HCT116 (cell line): ENCODE measurements around the gene GALNT14. TPM values are rescaled to one million over a fixed set of nuclear protein-coding genes. Genes with fewer than 3 reads are reported as not detected.

ENCODE experiments used
- ATAC-seq: fragments of 200-7000 bp; cut with Tn5 transposase; 2 replicates; pipeline ENCODE4 v1.9.1; 2020; ENCODE audit warnings: mild to moderate bottlenecking, moderate library complexity
- BruUV-seq: library from RNA; stranded (reverse); fragments of 400-500 nt; replicated peaks from 2 replicates; lab custom pipeline; 2021; lab: Mats Ljungman, UMichigan
- CTCF ChIA-PET: fragments of 300-600 bp; sonication (Branson Sonifier 250); formaldehyde crosslinking; loops from one replicate; lab custom pipeline; 2021; ENCODE audit warnings: antibody characterized with exemption; lab: Charles Lee
- POLR2A ChIA-PET: fragments of 300-600, 350-600 bp; sonication (Branson Sonifier 250); formaldehyde crosslinking; loops from one replicate; lab custom pipeline; 2021; ENCODE audit warnings: antibody characterized with exemption; lab: Charles Lee
- RAD21 ChIA-PET, 2 experiments: fragments of 300-600 bp; sonication (Branson Sonifier 250); formaldehyde crosslinking; loops; one replicate each; lab custom pipeline; 2023; ENCODE audit warnings: low total read pairs in 2 of 2; ENCODE audit not compliant: uncharacterized antibody in 2 of 2, unreplicated experiment in 2 of 2, low non-redundant PET in 1 of 2; lab: Charles Lee
- DNase-seq: peaks from one replicate; pipeline ENCODE4 v3.0.0-alpha.2; 2010; ENCODE audit warnings: low read depth, low spot score
- H2AFZ ChIP-seq: fragments of 200-600 bp; shearing (Covaris generic), sonication (generic); 2 replicates; pipeline ENCODE4 v1.6.1; 2017; ENCODE audit warnings: low read depth, mixed run types, mixed read lengths, antibody characterized with exemption, low read length; ENCODE audit not compliant: poor library complexity, severe bottlenecking
- H3K27ac ChIP-seq: 2 replicates; pipeline ENCODE4 v1.5.1; 2012; ENCODE audit warnings: low read depth, low read length
- H3K27me3 ChIP-seq: fragments of 200-600 bp; sonication (generic); 2 replicates; pipeline ENCODE4 v1.6.1; 2016; ENCODE audit warnings: mixed run types, low read length, mixed read lengths; ENCODE audit not compliant: insufficient read depth
- H3K36me3 ChIP-seq, 2 experiments: fragments of 200-500 bp in 1 of 2; fragments of 200-600 bp in 1 of 2; sonication (Bioruptor generic) in 1 of 2; sonication (generic) in 1 of 2; 2 replicates each; pipeline versions ENCODE4 v1.5.1 to v1.6.1; 2014 to 2016; ENCODE audit warnings: low read length in 2 of 2, inconsistent platforms in 1 of 2, mixed read lengths in 1 of 2, mixed run types in 1 of 2; ENCODE audit not compliant: insufficient read depth in 2 of 2, control insufficient read depth in 1 of 2
- H3K4me1 ChIP-seq, 2 experiments: fragments of 200-600 bp in 1 of 2; sonication (generic) in 1 of 2; 2 replicates each; pipeline versions ENCODE4 v1.5.1 to v1.6.1; 2012 to 2017; ENCODE audit warnings: low read length in 2 of 2, inconsistent platforms in 1 of 2, mild to moderate bottlenecking in 1 of 2, mixed read lengths in 1 of 2, mixed run types in 1 of 2, moderate library complexity in 1 of 2; ENCODE audit not compliant: insufficient read depth in 2 of 2, control insufficient read depth in 1 of 2
- H3K4me2 ChIP-seq: fragments of 200-600 bp; sonication (generic); 2 replicates; pipeline ENCODE4 v1.6.1; 2017; ENCODE audit warnings: mixed run types, low read length, mixed read lengths
- H3K4me3 ChIP-seq, 2 experiments: fragments of 200-600 bp in 1 of 2; sonication (generic) in 1 of 2; replicated peaks in 1 of 2; 2 replicates each; pipeline ENCODE4 v1.5.1; 2011 to 2016; ENCODE audit warnings: low read length in 2 of 2, control low read depth in 1 of 2, low read depth in 1 of 2, mild to moderate bottlenecking in 1 of 2, mixed read lengths in 1 of 2, mixed run types in 1 of 2
- H3K79me2 ChIP-seq: fragments of 200-600 bp; sonication (generic); 2 replicates; pipeline ENCODE4 v1.6.1; 2017; ENCODE audit warnings: mild to moderate bottlenecking, mixed run types, low read length, moderate library complexity, mixed read lengths; ENCODE audit not compliant: insufficient read depth
- H3K9ac ChIP-seq: fragments of 200-600 bp; sonication (generic); 2 replicates; pipeline ENCODE4 v1.6.1; 2016; ENCODE audit warnings: low read length, mixed read lengths
- H3K9me2 ChIP-seq: fragments of 200-600 bp; sonication (generic), shearing (Covaris generic); 2 replicates; pipeline ENCODE4 v1.6.1; 2017; ENCODE audit warnings: mixed run types, mild to moderate bottlenecking, moderate library complexity; ENCODE audit not compliant: insufficient read depth
- H3K9me3 ChIP-seq, 2 experiments: fragments of 200-500 bp in 1 of 2; fragments of 200-600 bp in 1 of 2; sonication (Bioruptor generic) in 1 of 2; sonication (generic) in 1 of 2; 2 replicates each; pipeline ENCODE4 v1.6.1; 2014 to 2017; ENCODE audit warnings: low read length in 2 of 2, mixed read lengths in 2 of 2, inconsistent platforms in 1 of 2, low read depth in 1 of 2, mild to moderate bottlenecking in 1 of 2, mixed run types in 1 of 2, moderate library complexity in 1 of 2; ENCODE audit not compliant: control insufficient read depth in 1 of 2, insufficient read depth in 1 of 2
- H4K20me1 ChIP-seq: fragments of 200-600 bp; sonication (generic), shearing (Covaris generic); 2 replicates; pipeline ENCODE4 v1.6.1; 2017; ENCODE audit warnings: mixed run types, mild to moderate bottlenecking, moderate library complexity; ENCODE audit not compliant: insufficient read depth
- CBX3 ChIP-seq: IDR thresholded peaks from 2 replicates; pipeline ENCODE4 v1.6.1; 2012; ENCODE audit warnings: low read depth
- EGR1 ChIP-seq: IDR thresholded peaks from 2 replicates; pipeline ENCODE4 v1.6.1; 2012; ENCODE audit warnings: low read depth
- EZH2 ChIP-seq: fragments of 200-600 bp; sonication (generic); IDR thresholded peaks from 2 replicates; pipeline ENCODE4 v1.6.1; 2017; ENCODE audit warnings: antibody characterized with exemption, mixed run types
- EZH2phosphoT487 ChIP-seq: fragments of 200-600 bp; IDR thresholded peaks from 2 replicates; pipeline ENCODE4 v1.6.1; 2018; ENCODE audit warnings: antibody characterized with exemption, borderline replicate concordance
- MAX ChIP-seq: IDR thresholded peaks from 2 replicates; pipeline ENCODE4 v1.6.1; 2012
- POLR2AphosphoS5 ChIP-seq: IDR thresholded peaks from 2 replicates; pipeline ENCODE4 v1.6.1; 2011; ENCODE audit warnings: mild to moderate bottlenecking, low read depth, low read length, moderate library complexity
- SP1 ChIP-seq: IDR thresholded peaks from 2 replicates; pipeline ENCODE4 v1.6.1; 2012; ENCODE audit warnings: low read depth
- SRF ChIP-seq: IDR thresholded peaks from 2 replicates; pipeline ENCODE4 v1.6.1; 2012; ENCODE audit warnings: low read depth
- TCF7L2 ChIP-seq: IDR thresholded peaks from 2 replicates; pipeline ENCODE4 v1.7.0; 2011; ENCODE audit warnings: borderline replicate concordance, inconsistent platforms; ENCODE audit not compliant: insufficient read depth, insufficient read length; ENCODE audit errors: extremely low read depth
- intact Hi-C: fragments of 100-400 bp; cut with micrococcal nuclease; formaldehyde crosslinking; loops from 2 replicates; pipeline ENCODE4 v1.10.0; 2022
- total RNA-seq: library from RNA; stranded (reverse); gene quantifications from one replicate; pipeline ENCODE4 v1.2.1, GENCODE V29; 2021; ENCODE audit not compliant: unreplicated experiment
- TF ChIP-seq, protein P1 (sequence below): IDR thresholded peaks from 2 replicates; pipeline ENCODE4 v1.6.1; 2012; ENCODE audit warnings: low read depth
- TF ChIP-seq, protein P2 (sequence below), 3 experiments: fragments of 200-600 bp in 1 of 3; sonication (generic) in 1 of 3; IDR thresholded peaks in 2 of 3; conservative IDR thresholded peaks in 1 of 3; 2 replicates each; pipeline ENCODE4 v1.5.1; 2012 to 2017; ENCODE audit warnings: low read depth in 2 of 3, low read length in 2 of 3, antibody characterized with exemption in 1 of 3, borderline replicate concordance in 1 of 3, control low read depth in 1 of 3, mild to moderate bottlenecking in 1 of 3, mixed read lengths in 1 of 3, mixed run types in 1 of 3, moderate library complexity in 1 of 3; ENCODE audit not compliant: insufficient read depth in 1 of 3
- TF ChIP-seq, protein P3 (sequence below): IDR thresholded peaks from 2 replicates; pipeline ENCODE4 v1.6.1; 2011; ENCODE audit warnings: mild to moderate bottlenecking, low read length, moderate library complexity; ENCODE audit not compliant: insufficient replicate concordance; ENCODE audit errors: extremely low read depth

GALNT14 gene
- total RNA-seq, 1 experiment from 2014 or later, result 11.2 TPM

DNA sequence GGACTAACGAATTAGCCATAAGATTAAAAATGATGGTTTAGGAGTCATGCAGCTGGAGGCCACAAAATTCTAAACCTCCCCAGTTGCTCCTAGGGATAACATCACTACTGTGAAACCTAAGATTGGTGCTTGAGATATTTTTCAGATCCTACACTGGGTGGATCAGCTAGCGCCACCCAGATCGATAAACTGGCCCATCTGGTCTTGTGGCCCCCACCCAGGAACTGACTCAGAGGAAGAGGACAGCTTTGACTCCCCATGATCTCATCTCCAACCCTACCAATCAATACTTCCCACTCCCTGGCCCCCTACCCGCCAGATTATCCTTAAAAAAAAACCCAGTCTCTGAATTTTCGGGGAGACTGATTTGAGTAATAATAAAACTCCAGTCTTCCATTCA, 5.5 kb downstream of the GALNT14 start:
- BruUV-seq, result no TSS peak
- Histone ChIP-seq H3K4me3 (no peak overlapping the region), H3K4me1 (peaks cover 0 to 22% of the 10 kb centered on the region in 2 experiments; a peak in 2 of 4 replicates), H3K4me2 (no peak overlapping the region), H3K9ac (no peak overlapping the region), H3K27me3 (0 out of 2 replicates have a peak, but pooled peaks cover 4% of the 10 kb centered on the region), H4K20me1 (no peaks in the 10 kb centered on the region; the same call in none of the 2 replicates), H3K79me2 (peaks cover 51% of the 10 kb centered on the region; the same call in 1 of the 2 replicates), H3K9me3 (no peaks in the 10 kb centered on the region), H2AFZ (no peak overlapping the region), H3K9me2 (no peaks in the 10 kb centered on the region), H3K36me3 (no peaks in the 10 kb centered on the region), H3K27ac (no peak overlapping the region)
- no peak for DNase-seq
- ChIA-PET CTCF (no interaction called here), RAD21 (no interaction called here), POLR2A (no interaction called here)
- no peak for TF ChIP-seq TCF7L2
- 0 out of 2 replicates have a peak, but pooled peaks have one; percentile 37 for TF ChIP-seq SP1
- no peak for ATAC-seq
- intact Hi-C loops, result no loop called here

DNA sequence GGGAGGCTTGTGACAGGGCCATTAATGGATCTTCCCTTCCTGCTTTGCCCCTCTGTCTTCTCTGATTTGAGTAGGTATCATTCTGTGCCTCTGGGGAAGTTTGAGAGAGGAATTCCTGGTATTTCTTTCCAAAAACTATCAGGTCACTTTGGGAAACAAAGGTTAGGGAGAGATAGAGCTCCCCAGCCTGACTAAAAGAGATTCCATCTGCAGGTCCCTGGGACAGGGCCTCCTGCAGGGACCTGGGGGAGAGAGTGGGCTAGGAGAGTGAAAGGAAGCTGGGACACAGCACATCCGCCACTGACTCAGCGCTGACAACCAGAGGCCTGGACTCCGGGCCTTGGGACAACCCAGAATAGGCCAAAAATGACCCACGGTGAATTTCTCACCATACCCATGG, 6.4 kb downstream of the GALNT14 start:
- H4K20me1 ChIP-seq, result no peaks in the 10 kb centered on the region; the same call in none of the 2 replicates
- ChIA-PET RAD21 (no interaction called here), POLR2A (no interaction called here), CTCF (no interaction called here)
- ATAC-seq (no peak), DNase-seq (no peak)
- no peak overlapping the region for H2AFZ ChIP-seq
- no peak overlapping the region for H3K4me3 ChIP-seq
- H3K9ac ChIP-seq, result no peak overlapping the region
- BruUV-seq, result no TSS peak
- no peaks in the 10 kb centered on the region for H3K9me2 ChIP-seq
- no peaks in the 10 kb centered on the region for H3K9me3 ChIP-seq
- H3K79me2 ChIP-seq, result peaks cover 48% of the 10 kb centered on the region; the same call in 1 of the 2 replicates
- intact Hi-C loops, result no loop called here
- 0 out of 2 replicates have a peak, but pooled peaks cover 4% of the 10 kb centered on the region for H3K27me3 ChIP-seq
- H3K4me2 ChIP-seq, result no peak overlapping the region
- no peak overlapping the region for H3K27ac ChIP-seq
- no peaks in the 10 kb centered on the region for H3K36me3 ChIP-seq
- peaks cover 0 to 21% of the 10 kb centered on the region in 2 experiments; a peak in 2 of 4 replicates for H3K4me1 ChIP-seq
- TF ChIP-seq CBX3 (no peak), EZH2phosphoT487 (no peak), EGR1 (no peak), MAX (no peak), POLR2AphosphoS5 (no peak), EZH2 (no peak), SRF (no peak)
- TF ChIP-seq, protein P1, sequence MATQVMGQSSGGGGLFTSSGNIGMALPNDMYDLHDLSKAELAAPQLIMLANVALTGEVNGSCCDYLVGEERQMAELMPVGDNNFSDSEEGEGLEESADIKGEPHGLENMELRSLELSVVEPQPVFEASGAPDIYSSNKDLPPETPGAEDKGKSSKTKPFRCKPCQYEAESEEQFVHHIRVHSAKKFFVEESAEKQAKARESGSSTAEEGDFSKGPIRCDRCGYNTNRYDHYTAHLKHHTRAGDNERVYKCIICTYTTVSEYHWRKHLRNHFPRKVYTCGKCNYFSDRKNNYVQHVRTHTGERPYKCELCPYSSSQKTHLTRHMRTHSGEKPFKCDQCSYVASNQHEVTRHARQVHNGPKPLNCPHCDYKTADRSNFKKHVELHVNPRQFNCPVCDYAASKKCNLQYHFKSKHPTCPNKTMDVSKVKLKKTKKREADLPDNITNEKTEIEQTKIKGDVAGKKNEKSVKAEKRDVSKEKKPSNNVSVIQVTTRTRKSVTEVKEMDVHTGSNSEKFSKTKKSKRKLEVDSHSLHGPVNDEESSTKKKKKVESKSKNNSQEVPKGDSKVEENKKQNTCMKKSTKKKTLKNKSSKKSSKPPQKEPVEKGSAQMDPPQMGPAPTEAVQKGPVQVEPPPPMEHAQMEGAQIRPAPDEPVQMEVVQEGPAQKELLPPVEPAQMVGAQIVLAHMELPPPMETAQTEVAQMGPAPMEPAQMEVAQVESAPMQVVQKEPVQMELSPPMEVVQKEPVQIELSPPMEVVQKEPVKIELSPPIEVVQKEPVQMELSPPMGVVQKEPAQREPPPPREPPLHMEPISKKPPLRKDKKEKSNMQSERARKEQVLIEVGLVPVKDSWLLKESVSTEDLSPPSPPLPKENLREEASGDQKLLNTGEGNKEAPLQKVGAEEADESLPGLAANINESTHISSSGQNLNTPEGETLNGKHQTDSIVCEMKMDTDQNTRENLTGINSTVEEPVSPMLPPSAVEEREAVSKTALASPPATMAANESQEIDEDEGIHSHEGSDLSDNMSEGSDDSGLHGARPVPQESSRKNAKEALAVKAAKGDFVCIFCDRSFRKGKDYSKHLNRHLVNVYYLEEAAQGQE, result no peak
- TF ChIP-seq, protein P2, sequence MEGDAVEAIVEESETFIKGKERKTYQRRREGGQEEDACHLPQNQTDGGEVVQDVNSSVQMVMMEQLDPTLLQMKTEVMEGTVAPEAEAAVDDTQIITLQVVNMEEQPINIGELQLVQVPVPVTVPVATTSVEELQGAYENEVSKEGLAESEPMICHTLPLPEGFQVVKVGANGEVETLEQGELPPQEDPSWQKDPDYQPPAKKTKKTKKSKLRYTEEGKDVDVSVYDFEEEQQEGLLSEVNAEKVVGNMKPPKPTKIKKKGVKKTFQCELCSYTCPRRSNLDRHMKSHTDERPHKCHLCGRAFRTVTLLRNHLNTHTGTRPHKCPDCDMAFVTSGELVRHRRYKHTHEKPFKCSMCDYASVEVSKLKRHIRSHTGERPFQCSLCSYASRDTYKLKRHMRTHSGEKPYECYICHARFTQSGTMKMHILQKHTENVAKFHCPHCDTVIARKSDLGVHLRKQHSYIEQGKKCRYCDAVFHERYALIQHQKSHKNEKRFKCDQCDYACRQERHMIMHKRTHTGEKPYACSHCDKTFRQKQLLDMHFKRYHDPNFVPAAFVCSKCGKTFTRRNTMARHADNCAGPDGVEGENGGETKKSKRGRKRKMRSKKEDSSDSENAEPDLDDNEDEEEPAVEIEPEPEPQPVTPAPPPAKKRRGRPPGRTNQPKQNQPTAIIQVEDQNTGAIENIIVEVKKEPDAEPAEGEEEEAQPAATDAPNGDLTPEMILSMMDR (IDR thresholded peaks at IDR 0.05 in 2 of 3, conservative IDR thresholded peaks at IDR 0.05 in 1 of 3; ENCODE audit: borderline replicate concordance in 1 of 3, insufficient read depth in 1 of 3, low read depth in 2 of 3, low read length in 2 of 3), result no peak
- TF ChIP-seq, protein P3, sequence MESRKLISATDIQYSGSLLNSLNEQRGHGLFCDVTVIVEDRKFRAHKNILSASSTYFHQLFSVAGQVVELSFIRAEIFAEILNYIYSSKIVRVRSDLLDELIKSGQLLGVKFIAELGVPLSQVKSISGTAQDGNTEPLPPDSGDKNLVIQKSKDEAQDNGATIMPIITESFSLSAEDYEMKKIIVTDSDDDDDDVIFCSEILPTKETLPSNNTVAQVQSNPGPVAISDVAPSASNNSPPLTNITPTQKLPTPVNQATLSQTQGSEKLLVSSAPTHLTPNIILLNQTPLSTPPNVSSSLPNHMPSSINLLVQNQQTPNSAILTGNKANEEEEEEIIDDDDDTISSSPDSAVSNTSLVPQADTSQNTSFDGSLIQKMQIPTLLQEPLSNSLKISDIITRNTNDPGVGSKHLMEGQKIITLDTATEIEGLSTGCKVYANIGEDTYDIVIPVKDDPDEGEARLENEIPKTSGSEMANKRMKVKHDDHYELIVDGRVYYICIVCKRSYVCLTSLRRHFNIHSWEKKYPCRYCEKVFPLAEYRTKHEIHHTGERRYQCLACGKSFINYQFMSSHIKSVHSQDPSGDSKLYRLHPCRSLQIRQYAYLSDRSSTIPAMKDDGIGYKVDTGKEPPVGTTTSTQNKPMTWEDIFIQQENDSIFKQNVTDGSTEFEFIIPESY, result no peak
